K562 (cell line): ENCODE results near the gene BRICD5. TPM values are rescaled to one million over a fixed set of nuclear protein-coding genes. Genes with fewer than 3 reads are reported as not detected.

Experiments
- ATAC-seq: fragments of 200-7000 bp; cut with Tn5 transposase; 3 replicates; pipeline ENCODE4 v1.9.1; 2020; ENCODE audit warnings: moderate library complexity
- BruUV-seq: library from RNA; stranded (reverse); fragments of 400-500 nt; replicated peaks from 2 replicates; lab custom pipeline; 2021; lab: Mats Ljungman, UMichigan
- CTCF ChIA-PET: fragments of 300-600 bp; formaldehyde crosslinking; extraction: SDS; loops from one replicate; lab custom pipeline; 2021; ENCODE audit warnings: low intra/inter-chr PET ratio; lab: Yijun Ruan, JAX
- POLR2A ChIA-PET: fragments of 300-600, 350-650 bp; sonication (Branson Sonifier 250); formaldehyde crosslinking; extraction: SDS; loops from one replicate; lab custom pipeline; 2021; ENCODE audit warnings: antibody characterized with exemption, inconsistent platforms; lab: Yijun Ruan, JAX
- DNase-seq, 4 experiments: peaks; one replicate each; pipeline versions ENCODE4 v3.0.0 to v3.0.0-alpha.2; 2011 to 2018; ENCODE audit warnings: low spot score in 3 of 4, mixed read lengths in 3 of 4; ENCODE audit errors: extremely low read depth in 1 of 4
- FAIRE-seq: peaks from 2 replicates; lab custom pipeline; 2011; peaks lifted over from hg19 to GRCh38; lab: Jason Lieb, UNC
- H2AFZ ChIP-seq: 2 replicates; pipeline ENCODE4 v1.6.0; 2011; ENCODE audit warnings: low read depth, low read length, control low read depth, inconsistent platforms
- H3K27ac ChIP-seq: fragments of 200-600 bp; 3 replicates; pipeline ENCODE4 v1.8.0; 2011; ENCODE audit warnings: low read depth, mild to moderate bottlenecking, control low read depth, inconsistent platforms, low read length, moderate library complexity, mixed read lengths; ENCODE audit errors: extremely low read depth
- H3K27me3 ChIP-seq, 2 experiments: fragments of 300-600 bp in 1 of 2; 2 replicates in 1 of 2; 3 replicates in 1 of 2; pipeline versions ENCODE4 v1.6.0 to v1.8.0; 2011; ENCODE audit warnings: inconsistent platforms in 2 of 2, low read length in 2 of 2, mild to moderate bottlenecking in 1 of 2, mixed read lengths in 1 of 2, moderate library complexity in 1 of 2; ENCODE audit not compliant: control insufficient read depth in 2 of 2, insufficient read depth in 2 of 2
- H3K36me3 ChIP-seq: fragments of 300-600 bp; 3 replicates; pipeline ENCODE4 v1.8.0; 2011; ENCODE audit warnings: mild to moderate bottlenecking, low read length, inconsistent platforms; ENCODE audit not compliant: control insufficient read depth, insufficient read depth
- H3K4me1 ChIP-seq, 2 experiments: fragments of 200-600 bp in 1 of 2; replicated peaks in 1 of 2; 2 replicates in 1 of 2; 3 replicates in 1 of 2; pipeline versions ENCODE4 v1.5.1 to v1.8.0; 2011; ENCODE audit warnings: inconsistent platforms in 2 of 2, low read length in 2 of 2, mild to moderate bottlenecking in 1 of 2, mixed read lengths in 1 of 2, moderate library complexity in 1 of 2; ENCODE audit not compliant: control insufficient read depth in 2 of 2, insufficient read depth in 2 of 2
- H3K4me2 ChIP-seq: 2 replicates; pipeline ENCODE4 v1.6.1; 2011; ENCODE audit warnings: low read length, control low read depth, inconsistent platforms, mixed read lengths; ENCODE audit not compliant: insufficient read depth
- H3K4me3 ChIP-seq: fragments of 200-600 bp; sonication (generic), shearing (Covaris generic); 2 replicates; pipeline ENCODE4 v1.5.1; 2016; ENCODE audit warnings: control low read depth, inconsistent platforms
- H3K79me2 ChIP-seq: fragments of 200-600 bp; 3 replicates; pipeline ENCODE4 v1.8.0; 2011; ENCODE audit warnings: low read length, inconsistent platforms; ENCODE audit not compliant: control insufficient read depth, insufficient read depth
- H3K9ac ChIP-seq, 2 experiments: 2 replicates each; pipeline versions ENCODE4 v1.6.0 to v1.6.1; 2011; ENCODE audit warnings: low read depth in 2 of 2, low read length in 2 of 2, control low read depth in 1 of 2, inconsistent platforms in 1 of 2, mild to moderate bottlenecking in 1 of 2, mixed read lengths in 1 of 2; ENCODE audit not compliant: insufficient read depth in 1 of 2
- H3K9me1 ChIP-seq: one replicate; pipeline ENCODE4 v1.6.0; 2011; ENCODE audit warnings: inconsistent platforms, mild to moderate bottlenecking, low read length, moderate library complexity; ENCODE audit not compliant: control insufficient read depth, insufficient read depth
- H3K9me3 ChIP-seq: replicated peaks from 2 replicates; pipeline ENCODE4 v1.5.1; 2011; ENCODE audit warnings: low read depth, low read length, inconsistent platforms; ENCODE audit not compliant: control insufficient read depth, insufficient read depth
- H4K20me1 ChIP-seq: replicated peaks from 2 replicates; pipeline ENCODE4 v1.6.1; 2011; ENCODE audit warnings: low read length, inconsistent platforms, mixed read lengths; ENCODE audit not compliant: control insufficient read depth, insufficient read depth
- ERF ChIP-seq: fragments of 450-650 bp; formaldehyde crosslinking; IDR thresholded peaks from 2 replicates; pipeline ENCODE4 v1.4.0; 2020; ENCODE audit warnings: mild to moderate bottlenecking, mixed read lengths
- HMGN3 ChIP-seq: IDR thresholded peaks from 2 replicates; pipeline ENCODE4 v1.6.1; 2011; ENCODE audit warnings: borderline replicate concordance, low read depth, mild to moderate bottlenecking, mixed read lengths, low read length; ENCODE audit not compliant: insufficient read length; ENCODE audit errors: extremely low read depth
- KLF16 ChIP-seq: IDR thresholded peaks from 2 replicates; pipeline ENCODE4 v1.6.1; 2016; ENCODE audit warnings: antibody characterized with exemption
- MCM3 ChIP-seq: fragments of 450-650 bp; IDR thresholded peaks from 2 replicates; pipeline ENCODE4 v1.6.1; 2016
- NELFE ChIP-seq: IDR thresholded peaks from 2 replicates; pipeline ENCODE4 v1.6.1; 2011; ENCODE audit warnings: mild to moderate bottlenecking; ENCODE audit not compliant: insufficient read depth, insufficient read length
- PYGO2 ChIP-seq: fragments of 450-650 bp; IDR thresholded peaks from 2 replicates; pipeline ENCODE4 v1.6.1; 2016; ENCODE audit warnings: mild to moderate bottlenecking, missing genetic modification characterization, moderate library complexity, missing compliant biosample characterization
- TCF7 ChIP-seq: sonication (generic); IDR thresholded peaks from 2 replicates; pipeline ENCODE4 v1.6.1; 2016; ENCODE audit warnings: antibody characterized with exemption, borderline replicate concordance
- XRCC3 ChIP-seq: fragments of 450-650 bp; IDR thresholded peaks from 2 replicates; pipeline ENCODE4 v1.6.1; 2017; ENCODE audit warnings: mild to moderate bottlenecking, moderate library complexity
- YBX1 ChIP-seq: fragments of 450-650 bp; IDR thresholded peaks from 2 replicates; pipeline ENCODE4 v1.7.1; 2016; ENCODE audit warnings: mild to moderate bottlenecking
- ZNF121 ChIP-seq: sonication (generic); formaldehyde crosslinking; conservative IDR thresholded peaks from 2 replicates; pipeline ENCODE4 v1.8.0; 2022; ENCODE audit warnings: missing genetic modification reagents
- ZNF589 ChIP-seq: fragments of 200-800 bp; sonication (Bioruptor generic); IDR thresholded peaks from 2 replicates; pipeline ENCODE4 v1.6.1; 2016; ENCODE audit warnings: low read depth, missing genetic modification characterization, missing compliant biosample characterization
- WGBS: fragments of 100-300 bp; shearing (Covaris generic); methylation state at CpG from one replicate; pipeline ENCODE4 v1.1.6; 2016; ENCODE audit warnings: low coverage, mixed read lengths; ENCODE audit not compliant: insufficient coverage; ENCODE audit errors: missing lambda C conversion rate; 5-methylcytosine and 5-hydroxymethylcytosine counted together
- in situ Hi-C: fragments of 300-500 bp; cut with MboI; formaldehyde crosslinking; loops from 4 replicates; pipeline ENCODE4 v1.15.0; 2018; ENCODE audit warnings: inconsistent platforms, mixed read lengths
- intact Hi-C: fragments of 100-400 bp; cut with micrococcal nuclease; formaldehyde crosslinking; loops from 2 replicates; pipeline ENCODE4 v1.14.2; 2022
- polyA plus RNA-seq, 8 experiments: library from polyadenylated mRNA; depleted of rRNA in 4 of 8; stranded (reverse) in 5 of 8; unstranded in 3 of 8; fragments of >200 nt; fragmentation: Nextera tagmentation in 2 of 8; fragmentation: Illumina TruSeq in 1 of 8; extraction: Ambion mirVana in 2 of 8; extraction: Trizol in 1 of 8; gene quantifications; 2 replicates each; pipeline versions ENCODE4 v1.2.1 to v1.2.3, GENCODE V29; 2011 to 2014; ENCODE audit warnings: inconsistent platforms in 1 of 8, missing spikeins in 1 of 8
- total RNA-seq, 7 experiments: library from RNA; depleted of rRNA in 6 of 7; stranded (reverse); fragments of >200 nt in 6 of 7; fragmentation: Illumina TruSeq in 2 of 7; extraction: Trizol in 2 of 7; gene quantifications; 2 replicates each; pipeline versions ENCODE4 v1.2.1 to v1.2.3, GENCODE V29; 2011 to 2021; ENCODE audit warnings: low replicate concordance in 1 of 7
- TF ChIP-seq, protein P1 (sequence below), 2 experiments: fragments of 450-650 bp; IDR thresholded peaks; 2 replicates each; pipeline ENCODE4 v1.6.1; 2016; ENCODE audit warnings: mild to moderate bottlenecking in 2 of 2, borderline replicate concordance in 1 of 2, low read depth in 1 of 2, moderate library complexity in 1 of 2
- TF ChIP-seq, protein P2 (sequence below): IDR thresholded peaks from 2 replicates; pipeline ENCODE4 v1.6.1; 2011; ENCODE audit warnings: borderline replicate concordance, low read depth, mild to moderate bottlenecking, moderate library complexity, low read length; ENCODE audit not compliant: insufficient read depth, poor library complexity, severe bottlenecking

Gene BRICD5
- total and polyA plus RNA-seq, 9 of the 15 experiments (the other 6 are each of a cell fraction or from before 2014, with no cell fraction given), result 0.24 to 15.1 (median 2.4) TPM; not detected in 1

DNA sequence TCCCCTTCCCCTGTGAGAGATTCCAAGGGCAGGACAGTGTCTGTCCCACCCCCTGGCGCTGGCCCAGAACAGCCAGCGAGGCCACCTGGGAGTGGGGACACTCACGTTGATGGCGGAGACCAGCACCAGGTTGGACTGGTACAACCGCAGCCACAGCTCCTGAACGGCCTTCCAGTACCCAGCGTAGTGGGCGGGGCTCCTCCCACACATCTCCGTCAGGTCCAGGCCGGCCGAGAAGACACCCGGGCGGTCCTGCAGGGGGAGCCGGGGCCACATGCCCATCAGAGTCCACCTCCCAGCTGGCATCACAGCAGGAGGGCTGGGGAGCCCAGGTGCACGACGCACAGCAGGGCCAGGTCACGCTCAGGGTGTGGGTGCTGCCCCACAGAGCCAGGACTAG is 33.6 kb upstream of the BRICD5 start:
- Histone ChIP-seq H2AFZ (no peak overlapping the region), H3K4me1 (peaks cover 0 to 36% of the 10 kb centered on the region in 2 experiments; a peak in 2 of 5 replicates), H4K20me1 (no peaks in the 10 kb centered on the region), H3K4me3 (no peak overlapping the region), H3K36me3 (peaks cover 75% of the 10 kb centered on the region; the same call in 2 of the 3 replicates), H3K9me1 (no peaks in the 10 kb centered on the region), H3K9ac (peak overlapping the region in 1 of 2 experiments; percentile 68; a peak in 1 of 4 replicates), H3K9me3 (no peaks in the 10 kb centered on the region), H3K27ac (no peak overlapping the region), H3K4me2 (no peak overlapping the region), H3K27me3 (no peaks in the 10 kb centered on the region), H3K79me2 (peaks cover 25% of the 10 kb centered on the region)
- 92% methylated on average over 12 of the region's 17 CpGs for WGBS
- intact Hi-C loops (no loop called here), in situ Hi-C loops (no loop called here)
- FAIRE-seq, result no peak
- no TSS peak for BruUV-seq
- CTCF ChIA-PET, result no interaction called here
- no peak for ATAC-seq
- POLR2A ChIA-PET, result interaction anchor here (1.0 to 1.4 kb wide), 3 partner anchors 11 to 201 kb away, joined by 3 to 4 read pairs (median 3); no protein-coding TSS in a partner anchor
- peak in 1 of 4 experiments; percentile 46 for DNase-seq
- TF ChIP-seq, protein P1, sequence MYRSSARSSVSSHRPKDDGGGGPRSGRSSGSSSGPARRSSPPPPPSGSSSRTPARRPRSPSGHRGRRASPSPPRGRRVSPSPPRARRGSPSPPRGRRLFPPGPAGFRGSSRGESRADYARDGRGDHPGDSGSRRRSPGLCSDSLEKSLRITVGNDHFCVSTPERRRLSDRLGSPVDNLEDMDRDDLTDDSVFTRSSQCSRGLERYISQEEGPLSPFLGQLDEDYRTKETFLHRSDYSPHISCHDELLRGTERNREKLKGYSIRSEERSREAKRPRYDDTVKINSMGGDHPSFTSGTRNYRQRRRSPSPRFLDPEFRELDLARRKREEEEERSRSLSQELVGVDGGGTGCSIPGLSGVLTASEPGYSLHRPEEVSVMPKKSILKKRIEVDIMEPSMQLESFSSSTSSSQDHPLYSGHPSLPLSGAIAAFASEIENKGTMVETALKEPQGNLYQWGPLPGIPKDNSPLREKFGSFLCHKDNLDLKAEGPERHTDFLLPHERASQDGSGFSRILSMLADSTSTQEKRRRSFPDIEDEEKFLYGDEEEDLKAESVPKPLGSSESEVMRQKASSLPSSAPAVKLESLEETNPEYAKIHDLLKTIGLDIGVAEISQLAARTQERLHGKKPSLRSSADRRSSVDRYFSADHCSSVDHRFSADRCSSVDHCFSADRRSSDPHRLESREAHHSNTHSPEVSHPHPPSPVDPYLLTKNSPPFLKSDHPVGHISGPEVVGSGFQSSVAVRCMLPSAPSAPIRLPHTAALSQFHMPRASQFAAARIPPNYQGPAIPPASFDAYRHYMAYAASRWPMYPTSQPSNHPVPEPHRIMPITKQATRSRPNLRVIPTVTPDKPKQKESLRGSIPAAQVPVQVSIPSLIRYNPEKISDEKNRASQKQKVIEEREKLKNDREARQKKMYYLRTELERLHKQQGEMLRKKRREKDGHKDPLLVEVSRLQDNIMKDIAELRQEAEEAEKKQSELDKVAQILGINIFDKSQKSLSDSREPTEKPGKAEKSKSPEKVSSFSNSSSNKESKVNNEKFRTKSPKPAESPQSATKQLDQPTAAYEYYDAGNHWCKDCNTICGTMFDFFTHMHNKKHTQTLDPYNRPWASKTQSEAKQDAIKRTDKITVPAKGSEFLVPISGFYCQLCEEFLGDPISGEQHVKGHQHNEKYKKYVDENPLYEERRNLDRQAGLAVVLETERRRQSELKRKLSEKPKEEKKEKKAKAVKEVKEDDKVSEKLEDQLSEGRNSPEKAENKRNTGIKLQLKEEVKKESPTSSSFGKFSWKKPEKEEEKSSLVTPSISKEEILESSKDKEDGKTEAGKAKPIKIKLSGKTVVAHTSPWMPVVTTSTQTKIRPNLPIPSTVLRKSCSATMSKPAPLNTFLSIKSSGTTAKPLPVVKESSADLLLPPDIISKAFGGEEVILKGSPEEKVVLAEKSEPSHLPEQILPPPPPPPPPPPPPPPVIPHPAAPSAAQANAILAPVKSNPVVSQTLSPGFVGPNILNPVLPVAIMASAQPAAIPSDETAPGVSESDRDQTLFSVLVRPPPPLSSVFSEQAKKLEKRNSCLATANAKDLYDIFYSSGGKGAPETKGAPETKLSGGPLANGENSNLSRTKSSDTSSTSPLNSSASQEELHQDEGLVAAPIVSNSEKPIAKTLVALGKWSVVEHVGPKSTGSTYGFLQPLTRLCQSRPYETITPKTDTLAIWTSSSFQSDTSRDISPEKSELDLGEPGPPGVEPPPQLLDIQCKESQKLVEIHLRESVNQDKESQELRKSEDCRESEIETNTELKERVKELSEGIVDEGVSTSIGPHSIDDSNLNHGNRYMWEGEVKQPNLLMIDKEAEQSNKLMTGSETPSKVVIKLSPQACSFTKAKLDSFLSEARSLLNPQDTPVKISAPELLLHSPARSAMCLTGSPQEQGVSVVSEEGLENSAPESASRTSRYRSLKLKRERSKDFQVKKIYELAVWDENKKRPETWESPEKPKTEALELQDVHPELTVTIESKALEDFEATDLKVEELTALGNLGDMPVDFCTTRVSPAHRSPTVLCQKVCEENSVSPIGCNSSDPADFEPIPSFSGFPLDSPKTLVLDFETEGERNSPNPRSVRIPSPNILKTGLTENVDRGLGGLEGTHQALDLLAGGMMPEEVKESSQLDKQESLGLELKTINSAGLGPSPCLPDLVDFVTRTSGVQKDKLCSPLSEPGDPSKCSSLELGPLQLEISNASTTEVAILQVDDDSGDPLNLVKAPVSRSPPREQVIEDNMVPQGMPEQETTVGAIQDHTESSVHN (IDR thresholded peaks at IDR 0.05; ENCODE audit: borderline replicate concordance in 1 of 2, low read depth in 1 of 2), result no peak
- TF ChIP-seq MCM3, result no peak
- TF ChIP-seq, protein P2, sequence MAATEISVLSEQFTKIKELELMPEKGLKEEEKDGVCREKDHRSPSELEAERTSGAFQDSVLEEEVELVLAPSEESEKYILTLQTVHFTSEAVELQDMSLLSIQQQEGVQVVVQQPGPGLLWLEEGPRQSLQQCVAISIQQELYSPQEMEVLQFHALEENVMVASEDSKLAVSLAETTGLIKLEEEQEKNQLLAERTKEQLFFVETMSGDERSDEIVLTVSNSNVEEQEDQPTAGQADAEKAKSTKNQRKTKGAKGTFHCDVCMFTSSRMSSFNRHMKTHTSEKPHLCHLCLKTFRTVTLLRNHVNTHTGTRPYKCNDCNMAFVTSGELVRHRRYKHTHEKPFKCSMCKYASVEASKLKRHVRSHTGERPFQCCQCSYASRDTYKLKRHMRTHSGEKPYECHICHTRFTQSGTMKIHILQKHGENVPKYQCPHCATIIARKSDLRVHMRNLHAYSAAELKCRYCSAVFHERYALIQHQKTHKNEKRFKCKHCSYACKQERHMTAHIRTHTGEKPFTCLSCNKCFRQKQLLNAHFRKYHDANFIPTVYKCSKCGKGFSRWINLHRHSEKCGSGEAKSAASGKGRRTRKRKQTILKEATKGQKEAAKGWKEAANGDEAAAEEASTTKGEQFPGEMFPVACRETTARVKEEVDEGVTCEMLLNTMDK, result peak; percentile 56
- TF ChIP-seq ZNF121, result no peak
- no peak for TF ChIP-seq ZNF589
- TF ChIP-seq PYGO2, result no peak
- no peak for TF ChIP-seq YBX1
- no peak for TF ChIP-seq KLF16
- no peak for TF ChIP-seq XRCC3
- TF ChIP-seq NELFE, result no peak
- no peak for TF ChIP-seq TCF7
- no peak for TF ChIP-seq ERF
- TF ChIP-seq HMGN3, result peak; percentile 26
